Stimulated activated CD8-positive, alpha-beta memory T cell treated with anti-CD3 and anti-CD28 coated beads, Interleukin-15, amount 100 ng/mL, for 1 hour (primary cell): Measurements from ENCODE around the gene PJA1.

Experiments used
- DNase-seq: peaks from one replicate; pipeline ENCODE4 v3.0.0-alpha.2; 2020; ENCODE audit warnings: low read depth

PJA1 gene

GRCh38 chrX:69165087-69165651 is at the start of gene PJA1:
TSS of gene PJA1 (minus strand) at chrX:69165453. CDS start at chrX:69163073, 2,380 bp downstream.
- peak; percentile 37 for DNase-seq

DNA sequence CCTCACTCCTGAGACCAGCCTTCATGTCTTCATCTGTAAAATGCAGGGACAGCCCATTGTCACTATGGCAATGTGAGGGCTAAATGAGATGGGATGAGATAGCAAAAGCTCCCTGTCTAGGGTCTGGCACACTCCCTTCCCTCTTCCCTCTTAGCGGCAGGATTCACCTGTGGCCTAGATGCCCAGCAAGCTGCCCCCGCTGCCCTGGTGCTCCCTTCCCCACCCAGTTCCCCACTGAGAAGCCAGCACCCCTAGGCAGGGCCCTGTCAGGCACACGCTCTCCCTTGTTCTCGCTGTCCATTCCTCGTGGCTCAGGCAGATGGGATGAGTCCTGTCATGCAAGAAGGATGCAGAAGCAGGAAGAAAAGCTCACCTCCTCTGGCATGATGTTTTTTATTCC is 49.2 kb upstream of the PJA1 start:
- DNase-seq = no peak

DNA sequence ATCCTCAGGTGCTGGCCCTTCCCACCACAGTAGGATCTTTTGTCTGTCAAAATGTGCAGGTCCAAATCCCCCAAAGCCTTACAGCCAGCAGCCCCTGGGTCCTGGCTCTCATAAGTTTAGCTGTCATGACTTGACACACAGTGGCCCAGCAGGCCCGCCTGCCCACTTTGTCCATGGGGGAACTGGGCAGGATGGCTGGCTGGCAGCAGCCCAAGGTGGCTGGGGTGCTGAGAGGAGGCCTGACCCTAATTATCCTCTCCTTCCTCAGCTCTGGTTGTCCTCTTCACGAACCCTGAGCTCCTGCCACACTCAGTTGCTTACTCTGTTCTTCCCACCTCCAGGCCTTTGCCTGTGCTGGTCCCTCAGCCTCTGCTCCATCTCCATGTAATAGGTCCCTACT is 46.4 kb upstream of the PJA1 start:
- no peak for DNase-seq

GRCh38 chrX:69210581-69210980 is 45.3 kb upstream of the PJA1 start:
- DNase-seq = no peak

- no peak for DNase-seq
Measured at GRCh38 chrX:69207216-69207615, 42.0 kb upstream of the PJA1 start.

DNA sequence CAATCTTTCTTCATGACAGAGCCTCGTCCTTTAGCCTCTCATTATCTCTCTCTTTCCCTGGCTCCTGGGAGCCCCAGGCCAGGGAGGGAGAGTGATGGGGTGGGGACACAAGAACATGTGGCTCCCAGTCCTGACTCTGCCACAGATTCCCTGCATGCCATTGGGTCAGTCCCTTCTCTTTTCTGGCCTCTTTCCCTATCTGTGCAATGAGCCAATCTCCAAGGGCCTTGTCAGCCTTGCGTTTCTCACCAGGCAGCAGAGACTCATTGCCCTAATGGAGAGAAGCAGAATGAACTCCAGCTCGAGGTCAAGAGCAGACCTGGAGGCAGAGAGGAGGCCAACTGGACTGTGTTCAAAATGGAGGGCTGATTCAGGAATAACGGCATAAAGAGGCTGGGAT is 38.4 kb upstream of the PJA1 start:
- DNase-seq = no peak

GRCh38 chrX:69197690-69198089 is 32.4 kb upstream of the PJA1 start:
- no peak for DNase-seq

DNA sequence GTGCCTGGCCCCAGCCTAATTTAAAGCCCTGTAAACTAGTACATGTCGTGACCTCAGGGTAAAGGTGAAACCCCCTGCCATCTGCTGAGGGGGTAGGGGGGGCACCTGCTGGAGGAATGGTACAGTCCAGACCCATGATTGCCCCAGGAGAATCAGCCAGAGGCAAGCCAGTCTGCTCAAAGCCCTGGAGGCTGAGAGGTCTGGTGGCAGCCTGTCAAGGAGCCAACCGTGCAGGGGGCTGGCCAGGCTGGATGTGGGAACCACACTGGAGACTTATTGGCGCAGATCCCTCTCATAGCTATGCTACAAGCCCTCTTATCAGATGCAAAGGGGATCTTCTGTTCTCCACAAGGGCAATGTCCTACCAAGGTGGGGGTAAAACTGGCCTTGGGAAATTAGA is 31.4 kb upstream of the PJA1 start:
- no peak for DNase-seq

DNA sequence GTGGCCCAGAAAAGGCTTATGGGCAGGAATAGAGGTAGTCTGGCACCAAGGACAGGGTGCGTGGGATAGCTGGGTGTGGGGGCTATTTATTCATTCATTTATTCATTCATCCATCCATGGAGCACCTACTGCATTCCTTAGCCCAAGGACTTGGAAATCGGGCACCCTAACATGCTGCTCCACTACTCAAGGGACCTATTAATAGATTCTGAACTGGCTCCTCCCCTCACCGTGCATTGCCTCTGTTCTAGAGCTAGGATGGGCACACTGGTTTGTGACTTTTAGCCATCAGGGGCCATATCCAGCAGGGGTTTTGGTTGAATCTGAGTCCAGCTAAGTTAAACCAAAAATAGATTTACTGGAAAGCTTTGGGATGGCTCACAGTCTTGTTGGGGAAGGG is 30.6 kb upstream of the PJA1 start:
- no peak for DNase-seq

DNA sequence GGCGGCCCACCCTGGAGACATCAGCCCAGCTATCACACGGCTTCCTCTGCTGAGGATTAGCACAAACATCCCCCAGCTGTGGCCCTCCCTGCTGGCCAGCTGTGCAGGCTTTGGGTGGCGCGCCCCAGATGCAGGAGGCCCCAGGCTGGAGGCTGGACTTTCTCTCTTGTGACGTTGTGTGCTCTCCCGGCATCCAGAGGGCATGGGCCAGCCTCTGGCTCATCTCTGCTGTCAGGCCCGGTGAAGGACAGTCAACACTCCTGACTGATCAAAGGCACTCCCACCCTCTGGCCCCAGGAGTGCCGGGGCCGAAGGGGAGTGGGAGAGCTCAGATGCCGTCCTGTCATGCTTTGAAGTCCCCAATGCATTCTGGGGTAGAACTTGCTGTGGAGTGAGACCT is 29.9 kb upstream of the PJA1 start:
- no peak for DNase-seq

DNA sequence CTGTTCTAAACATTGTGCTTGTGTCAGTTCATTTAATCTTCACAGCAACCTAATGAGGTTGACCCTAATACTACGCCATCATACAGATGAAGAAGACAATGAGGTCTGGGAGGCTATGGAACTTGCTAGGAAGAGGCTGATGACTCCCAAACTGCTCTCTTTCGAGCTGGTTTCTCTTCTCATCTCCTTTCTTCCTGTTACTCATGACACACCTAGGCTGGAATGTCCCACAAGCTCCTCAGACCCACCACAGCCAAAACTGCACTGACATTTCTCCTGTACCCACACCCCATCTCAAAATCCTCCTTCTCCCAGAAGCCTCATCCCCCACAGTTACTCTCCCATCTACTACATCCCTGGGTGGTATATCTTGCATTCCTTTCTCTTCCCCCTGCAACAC is 27.4 kb upstream of the PJA1 start:
- no peak for DNase-seq

GRCh38 chrX:69189576-69190371 is 24.5 kb upstream of the PJA1 start:
- no peak for DNase-seq

GRCh38 chrX:69186651-69187050 is 21.4 kb upstream of the PJA1 start:
- no peak for DNase-seq

DNA sequence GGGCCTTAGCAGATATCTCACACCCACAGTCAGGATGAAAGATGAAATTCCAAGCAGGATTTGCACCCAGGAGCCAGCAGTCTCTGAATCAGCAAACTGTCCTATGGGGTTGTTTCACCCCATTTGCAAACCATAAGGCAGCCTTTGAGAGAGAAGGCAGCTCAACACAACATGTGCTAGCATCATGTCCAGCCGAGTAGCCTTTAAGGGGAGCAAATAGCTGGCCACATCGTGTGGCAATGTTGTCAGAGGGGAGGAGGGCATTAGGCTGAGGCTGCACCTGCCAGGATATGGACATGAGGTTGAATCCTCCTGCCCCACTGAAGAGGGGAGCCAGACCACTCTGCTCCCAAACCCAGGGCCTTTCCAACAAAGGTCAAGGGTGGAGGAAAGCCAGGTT is 20.6 kb upstream of the PJA1 start:
- no peak for DNase-seq

GRCh38 chrX:69185141-69185540 is 19.9 kb upstream of the PJA1 start:
- DNase-seq = no peak

DNA sequence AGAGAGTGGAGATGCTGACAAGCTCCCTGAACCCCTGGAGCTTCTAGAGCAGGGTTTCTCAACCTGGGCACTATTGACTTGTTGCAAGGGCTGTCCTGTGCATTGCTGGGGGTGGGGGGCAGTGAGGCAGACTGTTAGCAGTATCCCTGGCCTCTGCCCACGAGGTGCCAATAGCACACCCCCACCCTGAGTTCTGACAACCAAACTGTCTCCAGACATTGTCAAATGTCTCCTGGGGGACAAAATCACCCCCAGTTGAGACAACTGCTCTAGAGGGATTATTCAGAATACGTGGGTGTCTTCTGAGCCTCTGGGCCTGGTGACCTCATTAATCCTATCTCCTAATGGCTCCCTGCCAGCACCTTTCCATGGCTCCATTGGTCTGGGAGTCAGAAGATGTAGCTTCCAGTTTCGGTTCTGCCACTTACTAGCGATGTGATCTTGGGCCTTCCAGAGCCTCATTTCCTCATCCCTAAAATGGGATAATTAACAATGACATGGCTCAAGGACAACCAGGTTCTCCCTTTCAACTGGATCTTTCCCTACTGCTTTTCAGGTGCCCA is 17.6 kb upstream of the PJA1 start:
- DNase-seq = no peak

GRCh38 chrX:69179380-69179911 is 14.2 kb upstream of the PJA1 start:
- no peak for DNase-seq

GRCh38 chrX:69178592-69178991 is 13.3 kb upstream of the PJA1 start:
- no peak for DNase-seq

DNA sequence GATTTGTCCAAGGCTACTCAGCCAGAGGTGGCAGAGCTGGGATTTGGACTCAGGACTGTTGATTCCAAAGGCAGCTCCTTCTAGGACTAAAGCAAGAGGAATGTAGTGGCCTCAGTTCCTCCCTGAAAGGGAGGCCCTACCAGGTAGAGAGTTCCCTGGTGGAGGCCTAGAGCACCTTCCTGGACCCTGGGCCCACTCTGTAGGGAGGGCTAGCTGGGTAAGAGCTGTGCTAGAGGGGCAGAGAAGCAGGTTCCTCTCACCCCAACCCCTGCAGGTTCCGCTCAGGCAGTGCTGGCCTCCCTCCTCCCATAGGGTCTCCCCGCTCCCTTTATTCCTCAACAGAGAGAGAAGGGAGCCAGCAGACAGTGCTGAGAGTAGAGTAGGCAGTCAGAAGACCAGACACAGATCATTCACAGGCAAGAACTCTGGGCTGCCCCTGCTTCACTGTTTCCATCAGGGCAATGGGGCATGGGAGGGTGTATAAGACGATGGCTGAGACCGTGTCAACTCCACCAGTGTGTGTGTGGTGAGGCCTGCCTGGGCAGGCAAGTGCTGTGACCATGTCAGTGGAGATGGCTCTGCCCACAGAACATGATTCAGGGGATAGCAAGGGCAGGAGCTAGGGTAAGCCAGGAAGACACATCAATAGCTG is 12.4 kb upstream of the PJA1 start:
- DNase-seq = no peak

- no peak for DNase-seq
Measured at GRCh38 chrX:69176053-69176452, 10.8 kb upstream of the PJA1 start.

DNA sequence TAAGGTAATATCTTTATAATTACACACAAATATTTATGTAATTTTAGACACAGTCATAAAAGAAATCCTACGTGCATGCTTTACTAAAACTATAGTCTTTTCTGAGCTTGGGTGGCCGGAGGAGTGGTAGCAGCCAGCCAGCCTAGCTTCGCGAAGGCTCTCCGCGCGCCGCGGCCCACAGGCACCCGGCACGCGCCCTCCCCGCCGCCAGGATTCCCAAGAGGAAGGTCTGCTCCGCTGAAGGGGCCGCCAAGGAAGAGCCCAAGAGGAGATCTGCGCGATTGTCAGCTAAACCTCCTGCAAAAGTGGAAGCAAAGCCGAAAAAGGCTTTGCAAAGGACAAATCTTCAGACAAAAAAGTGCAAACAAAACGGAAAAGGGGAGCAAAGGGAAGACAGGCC is 8.7 kb upstream of the PJA1 start:
- DNase-seq = no peak

- DNase-seq = no peak
Measured at GRCh38 chrX:69172937-69173336, 7.7 kb upstream of the PJA1 start.

DNA sequence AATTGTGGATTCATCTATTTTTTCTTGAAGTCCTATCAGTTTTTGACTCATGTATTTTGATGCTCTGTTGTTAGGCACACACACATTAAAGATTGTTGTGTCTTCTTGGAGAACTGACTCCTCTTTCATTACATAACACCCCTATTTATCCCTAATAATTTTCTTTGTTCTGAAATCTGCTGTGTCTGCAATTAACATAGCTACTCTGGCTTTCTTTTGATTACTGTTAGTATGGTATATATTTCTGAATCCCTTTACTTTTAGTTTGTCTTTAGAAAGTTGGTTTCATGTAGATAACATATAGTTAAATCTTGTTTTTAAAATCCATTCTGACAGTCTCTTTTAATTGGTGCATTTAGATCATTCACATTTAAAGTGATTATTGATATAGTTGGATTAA is 5.1 kb upstream of the PJA1 start:
- no peak for DNase-seq
